Endometrial microvascular endothelial cells (primary cell): Measurements from ENCODE around the gene ADPRH. TPM values are rescaled to one million over a fixed set of nuclear protein-coding genes. Genes with fewer than 3 reads are reported as not detected.

ENCODE experiments used
- total RNA-seq: library from RNA; depleted of rRNA; stranded (reverse); fragments of >200 nt; gene quantifications from one replicate; pipeline ENCODE4 v1.2.3, GENCODE V29; 2015; ENCODE audit errors: inconsistent ontology term

Gene ADPRH
- total RNA-seq, 1 donor from 2014 or later = 22.7 TPM

Other genes with a start within 250 kb of the ADPRH start
- 36.5 TPM for gene TMEM39A, start 115.9 kb upstream of the ADPRH start, total RNA-seq
- gene POGLUT1, start 110.5 kb upstream of the ADPRH start, total RNA-seq = 23.9 TPM
- gene TIMMDC1, start 80.9 kb upstream of the ADPRH start, total RNA-seq = 47.9 TPM
- not detected for gene CD80, start 19.9 kb upstream of the ADPRH start, total RNA-seq
- gene PLA1A, start 18.4 kb downstream of the ADPRH start, total RNA-seq = 12.8 TPM
- not detected for gene POPDC2, start 81.1 kb downstream of the ADPRH start, total RNA-seq
- 9.8 TPM for gene COX17, start 97.9 kb downstream of the ADPRH start, total RNA-seq
- gene CFAP91, start 123.5 kb downstream of the ADPRH start, total RNA-seq = not detected
- not detected for gene NR1I2, start 202.6 kb downstream of the ADPRH start, total RNA-seq